Endothelial cell of umbilical vein (primary cell): ENCODE measurements around the gene ZNF880. TPM values are rescaled to one million over a fixed set of nuclear protein-coding genes. Genes with fewer than 3 reads are reported as not detected.

Experiments
- BruUV-seq: library from RNA; stranded (reverse); fragments of 400-500 nt; replicated peaks from 2 replicates; lab custom pipeline; 2021; lab: Mats Ljungman, UMichigan
- CTCF ChIA-PET: fragments of 300-600, 350-600 bp; sonication (Branson Sonifier 250); formaldehyde crosslinking; loops from one replicate; lab custom pipeline; 2021; ENCODE audit warnings: antibody characterized with exemption, inconsistent platforms; lab: Charles Lee
- POLR2A ChIA-PET: fragments of 300-600, 350-600 bp; sonication (Branson Sonifier 250); formaldehyde crosslinking; loops from one replicate; lab custom pipeline; 2021; ENCODE audit warnings: antibody characterized with exemption, inconsistent platforms; lab: Charles Lee
- DNase-seq: peaks from one replicate; pipeline ENCODE4 v3.0.0-alpha.2; 2011; ENCODE audit warnings: low read depth, low spot score
- FAIRE-seq: peaks from 2 replicates; lab custom pipeline; 2011; peaks lifted over from hg19 to GRCh38; lab: Jason Lieb, UNC
- H2AFZ ChIP-seq: 2 replicates; pipeline ENCODE4 v1.6.0; 2012; ENCODE audit warnings: low read depth, low read length, control low read depth, inconsistent platforms
- H3K27ac ChIP-seq: 2 replicates; pipeline ENCODE4 v1.5.1; 2011; ENCODE audit warnings: low read depth, mild to moderate bottlenecking, control low read depth, low read length, moderate library complexity; ENCODE audit not compliant: insufficient read depth
- H3K27me3 ChIP-seq, 2 experiments: 2 replicates each; pipeline versions ENCODE4 v1.6.0 to v1.6.1; 2011; ENCODE audit warnings: low read length in 2 of 2, mixed read lengths in 1 of 2; ENCODE audit not compliant: control insufficient read depth in 2 of 2, insufficient read depth in 2 of 2
- H3K36me3 ChIP-seq, 2 experiments: 2 replicates in 1 of 2; 3 replicates in 1 of 2; pipeline ENCODE4 v1.5.1; 2011; ENCODE audit warnings: low read length in 2 of 2, mild to moderate bottlenecking in 1 of 2, moderate library complexity in 1 of 2; ENCODE audit not compliant: control insufficient read depth in 2 of 2, insufficient read depth in 2 of 2; ENCODE audit errors: extremely low read depth in 1 of 2
- H3K4me1 ChIP-seq: 3 replicates; pipeline ENCODE4 v1.5.1; 2011; ENCODE audit warnings: mild to moderate bottlenecking, low read length; ENCODE audit not compliant: control insufficient read depth, insufficient read depth; ENCODE audit errors: extremely low read depth
- H3K4me2 ChIP-seq: 2 replicates; pipeline ENCODE4 v1.6.1; 2011; ENCODE audit warnings: low read length, control low read depth, mixed read lengths; ENCODE audit not compliant: insufficient read depth
- H3K4me3 ChIP-seq, 3 experiments: fragments of 200-600 bp in 1 of 3; sonication (generic), shearing (Covaris generic) in 1 of 3; replicated peaks in 1 of 3; 2 replicates each; pipeline ENCODE4 v1.5.1; 2011 to 2016; ENCODE audit warnings: control low read depth in 3 of 3, low read length in 3 of 3, mild to moderate bottlenecking in 2 of 3, inconsistent platforms in 1 of 3, low read depth in 1 of 3, moderate library complexity in 1 of 3; ENCODE audit not compliant: insufficient read depth in 1 of 3
- H3K79me2 ChIP-seq: 2 replicates; pipeline ENCODE4 v1.6.0; 2012; ENCODE audit warnings: low read length, inconsistent platforms; ENCODE audit not compliant: control insufficient read depth, insufficient read depth
- H3K9ac ChIP-seq: replicated peaks from 2 replicates; pipeline ENCODE3; 2011; ENCODE audit warnings: low read length, control low read depth; ENCODE audit not compliant: insufficient read depth; ENCODE audit errors: extremely low read depth
- H3K9me1 ChIP-seq: replicated peaks from 3 replicates; pipeline ENCODE4 v1.6.0; 2011; ENCODE audit warnings: mild to moderate bottlenecking, low read length; ENCODE audit not compliant: control insufficient read depth, insufficient read depth; ENCODE audit errors: extremely low read depth
- H3K9me3 ChIP-seq: replicated peaks from 2 replicates; pipeline ENCODE4 v1.5.1; 2012; ENCODE audit warnings: low read length, inconsistent platforms; ENCODE audit not compliant: control insufficient read depth, insufficient read depth
- H4K20me1 ChIP-seq: replicated peaks from 2 replicates; pipeline ENCODE3; 2011; ENCODE audit warnings: mild to moderate bottlenecking, low read length; ENCODE audit not compliant: control insufficient read depth, insufficient read depth; ENCODE audit errors: extremely low read depth
- EZH2 ChIP-seq: IDR thresholded peaks from 2 replicates; pipeline ENCODE4 v1.6.1; 2012; ENCODE audit warnings: borderline replicate concordance, low read depth, mild to moderate bottlenecking, moderate library complexity, low read length, inconsistent platforms; ENCODE audit not compliant: severe bottlenecking
- FOS ChIP-seq: IDR thresholded peaks from 2 replicates; pipeline ENCODE4 v1.6.1; 2011; ENCODE audit warnings: mild to moderate bottlenecking, low read length, moderate library complexity, borderline replicate concordance; ENCODE audit not compliant: insufficient read depth
- GATA2 ChIP-seq: IDR thresholded peaks from 2 replicates; pipeline ENCODE4 v1.7.0; 2011; ENCODE audit warnings: low read depth, mild to moderate bottlenecking, moderate library complexity, mixed read lengths, low read length; ENCODE audit not compliant: insufficient read length, insufficient read depth
- JUN ChIP-seq: IDR thresholded peaks from 2 replicates; pipeline ENCODE4 v1.6.1; 2011; ENCODE audit warnings: borderline replicate concordance, low read depth; ENCODE audit not compliant: insufficient read length, insufficient read depth
- MYC ChIP-seq: IDR thresholded peaks from one replicate; pipeline ENCODE4 v1.6.1; 2011; ENCODE audit warnings: mild to moderate bottlenecking, low read depth, low read length
- POLR2A ChIP-seq: IDR thresholded peaks from 2 replicates; pipeline ENCODE4 v1.6.1; 2012; ENCODE audit warnings: low read depth, mild to moderate bottlenecking, control low read depth, low read length
- POLR2AphosphoS5 ChIP-seq: IDR thresholded peaks from 2 replicates; pipeline ENCODE4 v1.6.1; 2012; ENCODE audit warnings: low read depth, mild to moderate bottlenecking, control low read depth, low read length, moderate library complexity; ENCODE audit not compliant: insufficient read depth
- dilution Hi-C: fragments of 300-500 bp; cut with MboI; formaldehyde crosslinking; loops from one replicate; pipeline ENCODE4 v1.15.0; 2019; ENCODE audit warnings: low sequenced_read_pairs; ENCODE audit not compliant: extremely low pct_ligation_motif_present
- intact Hi-C: fragments of 100-400 bp; cut with micrococcal nuclease; formaldehyde crosslinking; loops from one replicate; pipeline ENCODE4 v1.10.0; 2022
- polyA plus RNA-seq, 4 experiments: library from polyadenylated mRNA; depleted of rRNA in 3 of 4; stranded (reverse) in 3 of 4; unstranded in 1 of 4; fragments of >200 nt; gene quantifications; 2 replicates each; pipeline versions ENCODE4 v1.2.1 to v1.2.3, GENCODE V29; 2011 to 2012; ENCODE audit warnings: missing spikeins in 1 of 4
- total RNA-seq: library from RNA; stranded (reverse); gene quantifications from 2 replicates; pipeline ENCODE4 v1.2.3, GENCODE V29; 2021
- TF ChIP-seq, protein P1 (sequence below): IDR thresholded peaks from 2 replicates; pipeline ENCODE4 v1.6.1; 2011; ENCODE audit not compliant: insufficient read depth, insufficient read length
- TF ChIP-seq, protein P2 (sequence below), 2 donors: IDR thresholded peaks; 1 replicate in 1 of 2; 2 replicates in 1 of 2; pipeline ENCODE4 v1.5.1; 2011; ENCODE audit warnings: low read length in 2 of 2, mild to moderate bottlenecking in 2 of 2, moderate library complexity in 2 of 2, control low read depth in 1 of 2, inconsistent platforms in 1 of 2, low read depth in 1 of 2; ENCODE audit not compliant: insufficient read depth in 1 of 2; ENCODE audit errors: extremely low read depth in 1 of 2

Gene ZNF880
- total and polyA plus RNA-seq, 2 donors (not counting 3 experiments of a cell fraction or from before 2014, with no cell fraction given), result 10.7 to 11.0 TPM

DNA sequence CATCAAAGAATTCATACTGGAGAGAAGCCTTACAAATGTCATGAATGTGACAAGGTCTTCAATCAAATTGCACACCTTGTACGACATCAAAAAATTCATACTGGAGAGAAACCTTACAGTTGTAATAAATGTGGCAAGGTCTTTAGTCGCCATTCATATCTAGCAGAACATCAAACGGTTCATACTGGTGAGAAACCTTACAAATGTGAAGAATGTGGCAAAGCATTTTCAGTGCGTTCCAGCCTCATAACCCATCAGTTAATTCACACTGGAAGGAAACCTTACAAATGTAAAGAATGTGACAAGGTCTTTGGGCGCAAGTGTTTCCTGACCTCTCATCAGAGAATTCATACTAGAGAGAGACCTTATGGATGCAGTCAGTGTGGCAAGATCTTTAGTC lies 46.0 kb downstream of the ZNF880 start:
- Histone ChIP-seq H3K4me3 (no peak overlapping the region), H3K9me3 (peaks cover 4% of the 10 kb centered on the region), H3K27me3 (no peaks in the 10 kb centered on the region), H3K4me2 (no peak overlapping the region), H2AFZ (no peak overlapping the region), H3K79me2 (no peaks in the 10 kb centered on the region), H3K9me1 (no peaks in the 10 kb centered on the region), H3K36me3 (no peaks in the 10 kb centered on the region), H3K9ac (no peak overlapping the region), H4K20me1 (no peaks in the 10 kb centered on the region), H3K4me1 (no peaks in the 10 kb centered on the region), H3K27ac (no peak overlapping the region)
- POLR2A ChIA-PET, result no interaction called here
- CTCF ChIA-PET, result no interaction called here
- FAIRE-seq (no peak), DNase-seq (no peak)
- dilution Hi-C loops, result no loop called here
- intact Hi-C loops, result no loop called here
- BruUV-seq, result no TSS peak
- no peak for TF ChIP-seq FOS
- TF ChIP-seq, protein P1, sequence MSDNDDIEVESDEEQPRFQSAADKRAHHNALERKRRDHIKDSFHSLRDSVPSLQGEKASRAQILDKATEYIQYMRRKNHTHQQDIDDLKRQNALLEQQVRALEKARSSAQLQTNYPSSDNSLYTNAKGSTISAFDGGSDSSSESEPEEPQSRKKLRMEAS, result no peak
- TF ChIP-seq POLR2AphosphoS5, result no peak
- no peak for TF ChIP-seq JUN
- TF ChIP-seq MYC, result no peak
- no peak for TF ChIP-seq POLR2A
- TF ChIP-seq GATA2, result no peak
- TF ChIP-seq, protein P2, sequence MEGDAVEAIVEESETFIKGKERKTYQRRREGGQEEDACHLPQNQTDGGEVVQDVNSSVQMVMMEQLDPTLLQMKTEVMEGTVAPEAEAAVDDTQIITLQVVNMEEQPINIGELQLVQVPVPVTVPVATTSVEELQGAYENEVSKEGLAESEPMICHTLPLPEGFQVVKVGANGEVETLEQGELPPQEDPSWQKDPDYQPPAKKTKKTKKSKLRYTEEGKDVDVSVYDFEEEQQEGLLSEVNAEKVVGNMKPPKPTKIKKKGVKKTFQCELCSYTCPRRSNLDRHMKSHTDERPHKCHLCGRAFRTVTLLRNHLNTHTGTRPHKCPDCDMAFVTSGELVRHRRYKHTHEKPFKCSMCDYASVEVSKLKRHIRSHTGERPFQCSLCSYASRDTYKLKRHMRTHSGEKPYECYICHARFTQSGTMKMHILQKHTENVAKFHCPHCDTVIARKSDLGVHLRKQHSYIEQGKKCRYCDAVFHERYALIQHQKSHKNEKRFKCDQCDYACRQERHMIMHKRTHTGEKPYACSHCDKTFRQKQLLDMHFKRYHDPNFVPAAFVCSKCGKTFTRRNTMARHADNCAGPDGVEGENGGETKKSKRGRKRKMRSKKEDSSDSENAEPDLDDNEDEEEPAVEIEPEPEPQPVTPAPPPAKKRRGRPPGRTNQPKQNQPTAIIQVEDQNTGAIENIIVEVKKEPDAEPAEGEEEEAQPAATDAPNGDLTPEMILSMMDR (IDR thresholded peaks at IDR 0.05; ENCODE audit: extremely low read depth in 1 of 2, insufficient read depth in 1 of 2, low read depth in 1 of 2, low read length in 2 of 2), result no peak
- no peak for TF ChIP-seq EZH2
